Activated CD4-positive, alpha-beta T cell treated with anti-CD3 and anti-CD28 coated beads for 36 hours (primary cell): ENCODE measurements around the gene CFAP74. TPM values are rescaled to one million over a fixed set of nuclear protein-coding genes. Genes with fewer than 3 reads are reported as not detected.

Experiments
- ATAC-seq: fragments of 200-7000 bp; cut with Tn5 transposase; one replicate; pipeline ENCODE4 v1.10.0; 2021; ENCODE audit warnings: mild to moderate bottlenecking, moderate library complexity
- CTCF ChIA-PET: fragments of 350-600 bp; sonication (Branson Sonifier 250); formaldehyde crosslinking; loops from one replicate; lab custom pipeline; 2021; ENCODE audit warnings: antibody characterized with exemption; lab: Charles Lee
- POLR2A ChIA-PET: fragments of 350-600 bp; sonication (Branson Sonifier 250); formaldehyde crosslinking; loops from one replicate; lab custom pipeline; 2021; ENCODE audit warnings: antibody characterized with exemption, inconsistent platforms; lab: Charles Lee
- DNase-seq: peaks from one replicate; pipeline ENCODE4 v3.0.0-alpha.2; 2020
- H3K27ac Mint-ChIP-seq: one replicate; pipeline ENCODE4 v1.8.0; 2021; ENCODE audit warnings: mixed read lengths
- H3K27me3 Mint-ChIP-seq: one replicate; pipeline ENCODE4 v1.8.0; 2021; ENCODE audit warnings: mixed read lengths
- H3K36me3 Mint-ChIP-seq: one replicate; pipeline ENCODE4 v1.8.0; 2021; ENCODE audit warnings: low read depth, mixed read lengths
- H3K4me1 Mint-ChIP-seq: one replicate; pipeline ENCODE4 v1.8.0; 2021; ENCODE audit warnings: mixed read lengths
- H3K4me3 Mint-ChIP-seq: one replicate; pipeline ENCODE4 v1.8.0; 2021; ENCODE audit warnings: mild to moderate bottlenecking, moderate library complexity, mixed read lengths
- H3K9me3 Mint-ChIP-seq: one replicate; pipeline ENCODE4 v1.8.0; 2021; ENCODE audit warnings: low read depth, mixed read lengths
- intact Hi-C, 2 experiments: fragments of 100-400 bp; cut with DNase I in 1 of 2; cut with micrococcal nuclease in 1 of 2; formaldehyde crosslinking; loops; one replicate each; pipeline versions ENCODE4 v1.14.2 to v1.15.1; 2022 to 2024; cut with DNase I, micrococcal nuclease
- total RNA-seq, 2 experiments: library from RNA; stranded (reverse); gene quantifications; one replicate each; pipeline ENCODE4 v1.2.3, GENCODE V29; 2021

Gene CFAP74
- total RNA-seq, 2 experiments from 2014 or later: 0.25 TPM; not detected in 1

GRCh38 chr1:1956101-1956500 is 47.5 kb downstream of the CFAP74 start:
- DNase-seq (no peak), ATAC-seq (no peak)
- POLR2A ChIA-PET: interaction anchor here (0.5 kb wide), 1 partner anchor 52 kb away, joined by 3 read pairs; no protein-coding TSS in a partner anchor
- Mint-ChIP-seq H3K9me3 (peaks cover 8% of the 10 kb centered on the region), H3K4me3 (no peak overlapping the region), H3K36me3 (peaks cover 3% of the 10 kb centered on the region), H3K27ac (no peak overlapping the region), H3K4me1 (peaks cover 14% of the 10 kb centered on the region), H3K27me3 (peaks cover 16% of the 10 kb centered on the region)
- CTCF ChIA-PET: interaction anchor here (0.6 to 0.8 kb wide), 2 partner anchors 89 to 185 kb away, joined by 3 read pairs; no protein-coding TSS in a partner anchor
- intact Hi-C loops: no loop called here

GRCh38 chr1:1955621-1956094 is 47.9 kb downstream of the CFAP74 start:
- ChIA-PET CTCF (interaction anchor here (0.6 to 0.8 kb wide), 3 partner anchors 89 to 457 kb away, joined by 3 read pairs; partner anchors contain the start of gene PEX10), POLR2A (interaction anchor here (0.5 kb wide), 1 partner anchor 52 kb away, joined by 3 read pairs; no protein-coding TSS in a partner anchor)
- Mint-ChIP-seq H3K36me3 (peaks cover 3% of the 10 kb centered on the region), H3K9me3 (peaks cover 13% of the 10 kb centered on the region), H3K4me3 (no peak overlapping the region), H3K27ac (no peak overlapping the region), H3K4me1 (peaks cover 14% of the 10 kb centered on the region), H3K27me3 (peaks cover 14% of the 10 kb centered on the region)
- DNase-seq: no peak
- ATAC-seq: no peak
- intact Hi-C loops: no loop called here

GRCh38 chr1:1954831-1955441 is 48.6 kb downstream of the CFAP74 start:
- H3K4me1 Mint-ChIP-seq: peaks cover 11% of the 10 kb centered on the region
- ATAC-seq (no peak), DNase-seq (peak; percentile 65)
- ChIA-PET CTCF (interaction anchor here (0.6 kb wide), 1 partner anchor 458 kb away, joined by 3 read pairs; the partner anchor contains the start of gene PEX10), POLR2A (no interaction called here)
- H3K27ac Mint-ChIP-seq: peak overlapping the region; percentile 83
- H3K4me3 Mint-ChIP-seq: peak overlapping the region; percentile 19
- peaks cover 3% of the 10 kb centered on the region for H3K36me3 Mint-ChIP-seq
- intact Hi-C loops: no loop called here
- peaks cover 12% of the 10 kb centered on the region for H3K27me3 Mint-ChIP-seq
- peaks cover 14% of the 10 kb centered on the region for H3K9me3 Mint-ChIP-seq

GRCh38 chr1:1954015-1954414 is 49.6 kb downstream of the CFAP74 start:
- Mint-ChIP-seq H3K36me3 (peaks cover 3% of the 10 kb centered on the region), H3K9me3 (peaks cover 14% of the 10 kb centered on the region), H3K27ac (no peak overlapping the region), H3K4me3 (no peak overlapping the region), H3K27me3 (peaks cover 11% of the 10 kb centered on the region), H3K4me1 (peaks cover 4% of the 10 kb centered on the region)
- DNase-seq (no peak), ATAC-seq (no peak)
- ChIA-PET POLR2A (no interaction called here), CTCF (no interaction called here)
- intact Hi-C loops: no loop called here

GRCh38 chr1:1950940-1951339 is 52.6 kb downstream of the CFAP74 start:
- no peak for DNase-seq
- no peak overlapping the region for H3K27ac Mint-ChIP-seq
- peaks cover 6% of the 10 kb centered on the region for H3K27me3 Mint-ChIP-seq
- peaks cover 3% of the 10 kb centered on the region for H3K36me3 Mint-ChIP-seq
- POLR2A ChIA-PET: no interaction called here
- CTCF ChIA-PET: no interaction called here
- intact Hi-C loops: no loop called here
- no peak overlapping the region for H3K4me3 Mint-ChIP-seq
- peaks cover 14% of the 10 kb centered on the region for H3K9me3 Mint-ChIP-seq
- H3K4me1 Mint-ChIP-seq: peaks cover 4% of the 10 kb centered on the region
- no peak for ATAC-seq

- ATAC-seq (no peak), DNase-seq (no peak)
- POLR2A ChIA-PET: no interaction called here
- Mint-ChIP-seq H3K9me3 (peaks cover 11% of the 10 kb centered on the region), H3K36me3 (no peaks in the 10 kb centered on the region), H3K27ac (no peak overlapping the region), H3K4me3 (no peak overlapping the region), H3K4me1 (peaks cover 2% of the 10 kb centered on the region), H3K27me3 (peaks cover 7% of the 10 kb centered on the region)
- intact Hi-C loops: no loop called here
- CTCF ChIA-PET: interaction anchor here (1.2 to 1.3 kb wide), 2 partner anchors 12 to 144 kb away, joined by 4 to 5 read pairs; no protein-coding TSS in a partner anchor
Measured at GRCh38 chr1:1948783-1949182, 54.8 kb downstream of the CFAP74 start.

- peaks cover 11% of the 10 kb centered on the region for H3K9me3 Mint-ChIP-seq
- peaks cover 7% of the 10 kb centered on the region for H3K27me3 Mint-ChIP-seq
- H3K36me3 Mint-ChIP-seq: no peaks in the 10 kb centered on the region
- H3K4me1 Mint-ChIP-seq: peaks cover 3% of the 10 kb centered on the region
- H3K4me3 Mint-ChIP-seq: no peak overlapping the region
- ChIA-PET POLR2A (no interaction called here), CTCF (interaction anchor here (0.8 to 1.3 kb wide), 3 partner anchors 13 to 120 kb away, joined by 4 to 5 read pairs (median 4); no protein-coding TSS in a partner anchor)
- DNase-seq (no peak), ATAC-seq (no peak)
- intact Hi-C loops: no loop called here
- H3K27ac Mint-ChIP-seq: no peak overlapping the region
Measured at GRCh38 chr1:1947493-1947892, 56.1 kb downstream of the CFAP74 start.

GRCh38 chr1:1946540-1946939 is 57.0 kb downstream of the CFAP74 start:
- H3K9me3 Mint-ChIP-seq: peaks cover 10% of the 10 kb centered on the region
- H3K4me3 Mint-ChIP-seq: no peak overlapping the region
- ATAC-seq (no peak), DNase-seq (no peak)
- no peaks in the 10 kb centered on the region for H3K36me3 Mint-ChIP-seq
- no peak overlapping the region for H3K27ac Mint-ChIP-seq
- intact Hi-C loops: no loop called here
- peaks cover 3% of the 10 kb centered on the region for H3K4me1 Mint-ChIP-seq
- CTCF ChIA-PET: interaction anchor here (0.5 to 1.3 kb wide), 4 partner anchors 15 to 168 kb away, joined by 3 to 5 read pairs (median 5); no protein-coding TSS in a partner anchor
- POLR2A ChIA-PET: interaction anchor here (0.6 kb wide), 1 partner anchor 54 kb away, joined by 3 read pairs; no protein-coding TSS in a partner anchor
- peaks cover 7% of the 10 kb centered on the region for H3K27me3 Mint-ChIP-seq

- H3K4me1 Mint-ChIP-seq: peaks cover 3% of the 10 kb centered on the region
- no peak overlapping the region for H3K4me3 Mint-ChIP-seq
- CTCF ChIA-PET: interaction anchor here (0.5 to 0.6 kb wide), 2 partner anchors 15 to 132 kb away, joined by 5 read pairs; no protein-coding TSS in a partner anchor
- H3K36me3 Mint-ChIP-seq: no peaks in the 10 kb centered on the region
- DNase-seq (no peak), ATAC-seq (no peak)
- POLR2A ChIA-PET: no interaction called here
- H3K27me3 Mint-ChIP-seq: peaks cover 5% of the 10 kb centered on the region
- H3K9me3 Mint-ChIP-seq: peaks cover 4% of the 10 kb centered on the region
- intact Hi-C loops: no loop called here
- H3K27ac Mint-ChIP-seq: no peak overlapping the region
Measured at GRCh38 chr1:1945782-1946393, 57.7 kb downstream of the CFAP74 start.

GRCh38 chr1:1943834-1944570 is 59.6 kb downstream of the CFAP74 start:
- H3K27me3 Mint-ChIP-seq: peaks cover 1% of the 10 kb centered on the region

More at GRCh38 chr1:1943834-1944570, 59.6 kb downstream of the CFAP74 start:
- Mint-ChIP-seq H3K4me3 (no peak overlapping the region), H3K27ac (no peak overlapping the region), H3K36me3 (no peaks in the 10 kb centered on the region), H3K9me3 (no peaks in the 10 kb centered on the region), H3K4me1 (peaks cover 3% of the 10 kb centered on the region)
- ChIA-PET POLR2A (no interaction called here), CTCF (interaction anchor here (0.6 to 1.3 kb wide), 8 partner anchors 14 to 506 kb away, joined by 3 to 9 read pairs (median 3); no protein-coding TSS in a partner anchor)
- intact Hi-C loops: loop anchor here in 1 of 2 experiments (1.0 kb wide), 1 partner anchor 101 kb away; no protein-coding TSS in a partner anchor
- peak; percentile 79 for DNase-seq
- peak; percentile 98 for ATAC-seq
